H9 (cell line): ENCODE measurements around the gene DIP2A. TPM values are rescaled to one million over a fixed set of nuclear protein-coding genes. Genes with fewer than 3 reads are reported as not detected.

Source experiments
- DNase-seq: peaks from one replicate; pipeline ENCODE4 v3.0.0-alpha.2; 2017
- H2AFZ ChIP-seq: one replicate; pipeline ENCODE4 v1.6.1; 2013; ENCODE audit warnings: mild to moderate bottlenecking, low read length, control low read depth, moderate library complexity
- H2AK5ac ChIP-seq: 2 replicates; pipeline ENCODE4 v1.6.1; 2013; ENCODE audit warnings: low read length, control low read depth, mixed read lengths; ENCODE audit not compliant: insufficient read length
- H2BK120ac ChIP-seq: one replicate; pipeline ENCODE4 v1.6.1; 2013; ENCODE audit warnings: low read depth, mild to moderate bottlenecking, low read length, control low read depth, inconsistent platforms; ENCODE audit not compliant: poor library complexity, severe bottlenecking
- H2BK12ac ChIP-seq: 2 replicates; pipeline ENCODE4 v1.6.1; 2013; ENCODE audit warnings: low read length, control low read depth, mixed read lengths, low read depth; ENCODE audit not compliant: insufficient read length
- H2BK15ac ChIP-seq: 2 replicates; pipeline ENCODE4 v1.6.1; 2013; ENCODE audit warnings: low read depth, low read length, control low read depth
- H2BK20ac ChIP-seq: one replicate; pipeline ENCODE4 v1.6.1; 2013; ENCODE audit warnings: low read depth, mild to moderate bottlenecking, low read length, control low read depth, inconsistent platforms; ENCODE audit not compliant: poor library complexity, severe bottlenecking
- H2BK5ac ChIP-seq: 2 replicates; pipeline ENCODE4 v1.6.1; 2013; ENCODE audit warnings: low read length, control low read depth, mixed read lengths; ENCODE audit not compliant: insufficient read length
- H3K14ac ChIP-seq: 2 replicates; pipeline ENCODE4 v1.6.1; 2013; ENCODE audit warnings: low read length, control low read depth; ENCODE audit not compliant: insufficient read depth
- H3K18ac ChIP-seq: 2 replicates; pipeline ENCODE4 v1.6.1; 2013; ENCODE audit warnings: low read depth, mild to moderate bottlenecking, mixed read lengths, low read length, control low read depth; ENCODE audit not compliant: insufficient read length
- H3K23ac ChIP-seq: 2 replicates; pipeline ENCODE4 v1.6.1; 2013; ENCODE audit warnings: low read length, control low read depth, mixed read lengths, low read depth; ENCODE audit not compliant: insufficient read length
- H3K23me2 ChIP-seq: 2 replicates; pipeline ENCODE4 v1.6.1; 2013; ENCODE audit warnings: low read depth, mild to moderate bottlenecking, mixed read lengths, low read length, control low read depth; ENCODE audit not compliant: insufficient read length, poor library complexity, severe bottlenecking
- H3K27ac ChIP-seq: 2 replicates; pipeline ENCODE4 v1.5.1; 2013; ENCODE audit warnings: low read length, control low read depth, mixed read lengths, low read depth; ENCODE audit not compliant: insufficient read length
- H3K27me3 ChIP-seq: 2 replicates; pipeline ENCODE4 v1.6.1; 2013; ENCODE audit warnings: low read length, control low read depth, inconsistent platforms; ENCODE audit not compliant: insufficient read depth
- H3K4ac ChIP-seq: 2 replicates; pipeline ENCODE4 v1.6.1; 2013; ENCODE audit warnings: low read depth, mild to moderate bottlenecking, control low read depth, inconsistent platforms, low read length, moderate library complexity
- H3K4me1 ChIP-seq: 2 replicates; pipeline ENCODE4 v1.6.1; 2013; ENCODE audit warnings: low read length, control low read depth, inconsistent platforms; ENCODE audit not compliant: insufficient read depth
- H3K4me2 ChIP-seq: 2 replicates; pipeline ENCODE4 v1.6.1; 2013; ENCODE audit warnings: low read length, control low read depth, mixed read lengths; ENCODE audit not compliant: insufficient read length, insufficient read depth
- H3K56ac ChIP-seq: 2 replicates; pipeline ENCODE4 v1.6.1; 2013; ENCODE audit warnings: low read depth, mild to moderate bottlenecking, mixed read lengths, low read length, control low read depth; ENCODE audit not compliant: insufficient read length
- H3K79me1 ChIP-seq: 2 replicates; pipeline ENCODE4 v1.6.1; 2013; ENCODE audit warnings: low read depth, mild to moderate bottlenecking, moderate library complexity, low read length, control low read depth, inconsistent platforms; ENCODE audit not compliant: insufficient read depth, poor library complexity, severe bottlenecking
- H3K79me2 ChIP-seq: 2 replicates; pipeline ENCODE4 v1.6.1; 2013; ENCODE audit warnings: low read length, control low read depth, inconsistent platforms; ENCODE audit not compliant: insufficient read depth
- H3K9ac ChIP-seq: 2 replicates; pipeline ENCODE4 v1.6.1; 2013; ENCODE audit warnings: low read length, control low read depth, mixed read lengths; ENCODE audit not compliant: insufficient read length; ENCODE audit errors: extremely low read depth
- H3K9me3 ChIP-seq: one replicate; pipeline ENCODE4 v1.6.1; 2013; ENCODE audit warnings: low read depth, low read length, inconsistent platforms; ENCODE audit not compliant: control insufficient read depth
- H3T11ph ChIP-seq: one replicate; pipeline ENCODE4 v1.6.1; 2013; ENCODE audit warnings: mild to moderate bottlenecking, low read length, control low read depth, inconsistent platforms
- H4K20me1 ChIP-seq: one replicate; pipeline ENCODE4 v1.6.1; 2013; ENCODE audit not compliant: control insufficient read depth, insufficient read length, insufficient read depth
- H4K5ac ChIP-seq: 2 replicates; pipeline ENCODE4 v1.6.1; 2013; ENCODE audit warnings: low read depth, mild to moderate bottlenecking, mixed read lengths, low read length, control low read depth; ENCODE audit not compliant: insufficient read length
- H4K8ac ChIP-seq: replicated peaks from 2 replicates; pipeline ENCODE4 v1.6.1; 2013; ENCODE audit warnings: low read length, control low read depth, mixed read lengths, low read depth; ENCODE audit not compliant: insufficient read length
- H4K91ac ChIP-seq: 2 replicates; pipeline ENCODE4 v1.6.1; 2013; ENCODE audit warnings: low read depth, mild to moderate bottlenecking, moderate library complexity, mixed read lengths, low read length, control low read depth; ENCODE audit not compliant: insufficient read length
- H3K27ac Mint-ChIP-seq, 3 experiments: 2 replicates in 2 of 3; 3 replicates in 1 of 3; pipeline ENCODE4 v1.8.0; 2020 to 2021; ENCODE audit warnings: mixed read lengths in 3 of 3, mild to moderate bottlenecking in 1 of 3, moderate library complexity in 1 of 3
- H3K27me3 Mint-ChIP-seq: 2 replicates; pipeline ENCODE4 v1.8.0; 2021; ENCODE audit warnings: low read depth, mild to moderate bottlenecking, moderate library complexity, mixed read lengths
- H3K36me3 Mint-ChIP-seq, 3 experiments: 2 replicates in 2 of 3; 3 replicates in 1 of 3; pipeline ENCODE4 v1.8.0; 2020 to 2021; ENCODE audit warnings: low read depth in 3 of 3, mixed read lengths in 3 of 3; ENCODE audit not compliant: insufficient read depth in 1 of 3
- H3K4me1 Mint-ChIP-seq, 2 experiments: 2 replicates each; pipeline ENCODE4 v1.8.0; 2020; ENCODE audit warnings: mixed read lengths in 2 of 2
- H3K4me3 Mint-ChIP-seq, 2 experiments: 2 replicates in 1 of 2; 3 replicates in 1 of 2; pipeline ENCODE4 v1.8.0; 2020 to 2021; ENCODE audit warnings: mild to moderate bottlenecking in 2 of 2, mixed read lengths in 2 of 2, moderate library complexity in 1 of 2
- H3K9me3 Mint-ChIP-seq, 2 experiments: 2 replicates in 1 of 2; 3 replicates in 1 of 2; pipeline ENCODE4 v1.8.0; 2020; ENCODE audit warnings: mild to moderate bottlenecking in 2 of 2, mixed read lengths in 2 of 2, moderate library complexity in 1 of 2
- WGBS: extraction: QIAGEN DNeasy Blood & Tissue Kit; methylation state at CpG from one replicate; pipeline ENCODE4 v1.1.7; 2013; ENCODE audit warnings: missing lambda C conversion rate, low lambda C conversion rate, mixed read lengths; ENCODE audit not compliant: insufficient read length; ENCODE audit errors: extremely low coverage; 5-methylcytosine and 5-hydroxymethylcytosine counted together
- total RNA-seq: library from RNA; stranded (reverse); gene quantifications from 2 replicates; pipeline ENCODE4 v1.2.1, GENCODE V29; 2021
- TF ChIP-seq, protein P1 (sequence below): fragments of 200-600 bp; sonication (generic); conservative IDR thresholded peaks from 3 replicates; pipeline ENCODE4 v1.8.0; 2021; ENCODE audit warnings: antibody characterized with exemption, mild to moderate bottlenecking

The DIP2A gene
- total RNA-seq, 1 experiment from 2014 or later = 25.2 TPM

DNA sequence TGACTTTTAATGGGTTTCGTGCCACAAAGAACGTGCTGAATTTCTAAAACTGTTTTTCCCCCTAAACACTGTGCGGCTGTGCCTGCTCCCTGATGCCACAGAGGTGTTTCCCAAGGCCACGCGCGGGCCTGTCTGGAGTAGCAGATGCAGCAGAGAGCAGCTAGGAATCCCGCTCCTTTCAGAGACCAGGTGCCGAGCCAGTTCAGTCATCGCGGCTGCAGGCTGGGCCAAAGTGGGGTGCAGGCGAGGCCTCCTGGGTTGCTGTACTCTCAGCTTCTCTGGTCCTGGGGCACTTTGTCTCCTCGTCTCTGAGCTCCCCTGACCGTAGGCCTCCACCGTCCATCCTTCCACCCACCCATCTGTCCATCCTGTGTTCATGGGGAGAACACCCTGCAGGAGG, 17.4 kb upstream of the DIP2A start:
- Histone ChIP-seq H4K8ac (no peak overlapping the region), H4K5ac (no peak overlapping the region), H3K79me1 (no peaks in the 10 kb centered on the region), H3K23ac (no peak overlapping the region), H2AK5ac (no peak overlapping the region), H2BK5ac (no peak overlapping the region), H2BK15ac (no peak overlapping the region), H3K23me2 (no peaks in the 10 kb centered on the region), H3K79me2 (no peaks in the 10 kb centered on the region), H3T11ph (no peak overlapping the region), H3K4ac (no peak overlapping the region), H4K91ac (no peak overlapping the region), H3K9ac (no peak overlapping the region), H3K27ac (no peak overlapping the region), H3K27me3 (no peaks in the 10 kb centered on the region), H3K18ac (no peak overlapping the region), H2BK12ac (no peak overlapping the region), H4K20me1 (no peaks in the 10 kb centered on the region), H3K56ac (no peak overlapping the region), H2AFZ (no peak overlapping the region), H3K4me2 (no peak overlapping the region), H3K14ac (no peak overlapping the region), H3K9me3 (no peaks in the 10 kb centered on the region), H2BK20ac (no peak overlapping the region), H3K4me1 (no peaks in the 10 kb centered on the region), H2BK120ac (no peak overlapping the region)
- Mint-ChIP-seq H3K9me3 (no peaks in the 10 kb centered on the region), H3K27ac (no peak overlapping the region), H3K4me1 (peaks cover 6 to 9% of the 10 kb centered on the region in 2 experiments), H3K27me3 (no peaks in the 10 kb centered on the region), H3K36me3 (peaks cover 38 to 85% (median 77%) of the 10 kb centered on the region in 3 experiments), H3K4me3 (no peak overlapping the region)
- no CpG with 5 or more reads among the region's 14 CpGs for WGBS
- DNase-seq = no peak
- TF ChIP-seq, protein P1, sequence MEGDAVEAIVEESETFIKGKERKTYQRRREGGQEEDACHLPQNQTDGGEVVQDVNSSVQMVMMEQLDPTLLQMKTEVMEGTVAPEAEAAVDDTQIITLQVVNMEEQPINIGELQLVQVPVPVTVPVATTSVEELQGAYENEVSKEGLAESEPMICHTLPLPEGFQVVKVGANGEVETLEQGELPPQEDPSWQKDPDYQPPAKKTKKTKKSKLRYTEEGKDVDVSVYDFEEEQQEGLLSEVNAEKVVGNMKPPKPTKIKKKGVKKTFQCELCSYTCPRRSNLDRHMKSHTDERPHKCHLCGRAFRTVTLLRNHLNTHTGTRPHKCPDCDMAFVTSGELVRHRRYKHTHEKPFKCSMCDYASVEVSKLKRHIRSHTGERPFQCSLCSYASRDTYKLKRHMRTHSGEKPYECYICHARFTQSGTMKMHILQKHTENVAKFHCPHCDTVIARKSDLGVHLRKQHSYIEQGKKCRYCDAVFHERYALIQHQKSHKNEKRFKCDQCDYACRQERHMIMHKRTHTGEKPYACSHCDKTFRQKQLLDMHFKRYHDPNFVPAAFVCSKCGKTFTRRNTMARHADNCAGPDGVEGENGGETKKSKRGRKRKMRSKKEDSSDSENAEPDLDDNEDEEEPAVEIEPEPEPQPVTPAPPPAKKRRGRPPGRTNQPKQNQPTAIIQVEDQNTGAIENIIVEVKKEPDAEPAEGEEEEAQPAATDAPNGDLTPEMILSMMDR = no peak
